GM12878 (cell line): ENCODE measurements around the gene OXER1. TPM values are rescaled to one million over a fixed set of nuclear protein-coding genes. Genes with fewer than 3 reads are reported as not detected.

Experiments used
- BCL3 ChIP-seq: IDR thresholded peaks from 2 replicates; pipeline ENCODE4 v1.6.1; 2011; ENCODE audit warnings: borderline replicate concordance, low read depth, mild to moderate bottlenecking, moderate library complexity, low read length; ENCODE audit not compliant: insufficient read depth, poor library complexity, severe bottlenecking
- CHD2 ChIP-seq: IDR thresholded peaks from 2 replicates; pipeline ENCODE4 v1.6.1; 2011; ENCODE audit warnings: low read depth, low read length, improper control_type of control experiment, borderline replicate concordance
- E2F4 ChIP-seq: IDR thresholded peaks from 2 replicates; pipeline ENCODE4 v1.6.1; 2012; ENCODE audit warnings: low read depth, low read length, improper control_type of control experiment
- EP300 ChIP-seq, 2 experiments: fragments of 150-350 bp in 1 of 2; IDR thresholded peaks; 2 replicates each; pipeline ENCODE4 v1.6.1; 2011 to 2012; ENCODE audit warnings: low read depth in 2 of 2, low read length in 2 of 2, borderline replicate concordance in 1 of 2, improper control_type of control experiment in 1 of 2, inconsistent platforms in 1 of 2; ENCODE audit not compliant: control insufficient read depth in 1 of 2
- KDM1A ChIP-seq: fragments of 200-600 bp; sonication (generic); IDR thresholded peaks from 2 replicates; pipeline ENCODE4 v1.6.1; 2016; ENCODE audit warnings: borderline replicate concordance
- MEF2A ChIP-seq: IDR thresholded peaks from 2 replicates; pipeline ENCODE4 v1.6.1; 2011; ENCODE audit warnings: low read depth, mild to moderate bottlenecking, low read length, moderate library complexity; ENCODE audit not compliant: insufficient read depth
- MTA3 ChIP-seq: IDR thresholded peaks from 2 replicates; pipeline ENCODE4 v1.6.1; 2012; ENCODE audit warnings: low read length, inconsistent platforms, borderline replicate concordance
- NFXL1 ChIP-seq: fragments of 450-650 bp; IDR thresholded peaks from 2 replicates; pipeline ENCODE4 v1.6.1; 2017; ENCODE audit warnings: antibody characterized with exemption, mild to moderate bottlenecking, borderline replicate concordance
- PAX5 ChIP-seq: IDR thresholded peaks from 2 replicates; pipeline ENCODE4 v1.6.1; 2011; ENCODE audit warnings: low read depth, low read length, borderline replicate concordance
- STAT1 ChIP-seq: fragments of 450-650 bp; conservative IDR thresholded peaks from 2 replicates; pipeline ENCODE4 v1.6.1; 2014; ENCODE audit warnings: antibody characterized with exemption, mild to moderate bottlenecking
- ZBED1 ChIP-seq: IDR thresholded peaks from 2 replicates; pipeline ENCODE4 v1.6.1; 2016; ENCODE audit warnings: borderline replicate concordance
- polyA plus RNA-seq, 11 experiments: library from polyadenylated mRNA; depleted of rRNA in 4 of 11; unstranded in 6 of 11; stranded (reverse) in 5 of 11; fragments of >200 nt; fragmentation: Nextera tagmentation in 4 of 11; fragmentation: Illumina TruSeq in 1 of 11; extraction: Ambion mirVana in 4 of 11; extraction: Trizol in 1 of 11; gene quantifications; 1 replicate in 1 of 11; 2 replicates in 10 of 11; pipeline versions ENCODE4 v1.2.1 to v1.2.3, GENCODE V29; 2011 to 2016; ENCODE audit warnings: inconsistent platforms in 2 of 11, missing spikeins in 2 of 11, low read depth in 1 of 11
- total RNA-seq, 4 experiments: library from RNA; depleted of rRNA in 3 of 4; stranded (reverse); fragments of >200 nt in 3 of 4; fragmentation: Illumina TruSeq in 1 of 4; extraction: Trizol in 1 of 4; gene quantifications; 2 replicates each; pipeline versions ENCODE4 v1.2.1 to v1.2.3, GENCODE V29; 2013 to 2021
- TF ChIP-seq, protein P1 (sequence below): fragments of 450-650 bp; IDR thresholded peaks from 2 replicates; pipeline ENCODE4 v1.6.1; 2018; ENCODE audit warnings: borderline replicate concordance, mild to moderate bottlenecking; ENCODE audit not compliant: partially characterized antibody
- TF ChIP-seq, protein P2 (sequence below): fragments of 450-650 bp; IDR thresholded peaks from 2 replicates; pipeline ENCODE4 v1.6.1; 2016; ENCODE audit warnings: mild to moderate bottlenecking

OXER1 gene
- total and polyA plus RNA-seq, 10 of the 15 experiments (the other 5 are each of a cell fraction or from before 2014, with no cell fraction given): 0.11 to 8.6 (median 3.3) TPM

- TF ChIP-seq, protein P1, sequence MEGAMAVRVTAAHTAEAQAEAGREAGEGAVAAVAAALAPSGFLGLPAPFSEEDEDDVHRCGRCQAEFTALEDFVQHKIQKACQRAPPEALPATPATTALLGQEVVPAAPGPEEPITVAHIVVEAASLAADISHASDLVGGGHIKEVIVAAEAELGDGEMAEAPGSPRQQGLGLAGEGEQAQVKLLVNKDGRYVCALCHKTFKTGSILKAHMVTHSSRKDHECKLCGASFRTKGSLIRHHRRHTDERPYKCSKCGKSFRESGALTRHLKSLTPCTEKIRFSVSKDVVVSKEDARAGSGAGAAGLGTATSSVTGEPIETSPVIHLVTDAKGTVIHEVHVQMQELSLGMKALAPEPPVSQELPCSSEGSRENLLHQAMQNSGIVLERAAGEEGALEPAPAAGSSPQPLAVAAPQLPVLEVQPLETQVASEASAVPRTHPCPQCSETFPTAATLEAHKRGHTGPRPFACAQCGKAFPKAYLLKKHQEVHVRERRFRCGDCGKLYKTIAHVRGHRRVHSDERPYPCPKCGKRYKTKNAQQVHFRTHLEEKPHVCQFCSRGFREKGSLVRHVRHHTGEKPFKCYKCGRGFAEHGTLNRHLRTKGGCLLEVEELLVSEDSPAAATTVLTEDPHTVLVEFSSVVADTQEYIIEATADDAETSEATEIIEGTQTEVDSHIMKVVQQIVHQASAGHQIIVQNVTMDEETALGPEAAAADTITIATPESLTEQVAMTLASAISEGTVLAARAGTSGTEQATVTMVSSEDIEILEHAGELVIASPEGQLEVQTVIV: no peak
- TF ChIP-seq PAX5 (no peak), EP300 (IDR thresholded peaks at IDR 0.05; ENCODE audit: borderline replicate concordance in 1 of 2, control insufficient read depth in 1 of 2, low read depth in 2 of 2, low read length in 2 of 2) (no peak), MTA3 (no peak), ZBED1 (no peak), KDM1A (no peak), NFXL1 (no peak), MEF2A (no peak), STAT1 (no peak), BCL3 (no peak), E2F4 (no peak), CHD2 (no peak)
- TF ChIP-seq, protein P2, sequence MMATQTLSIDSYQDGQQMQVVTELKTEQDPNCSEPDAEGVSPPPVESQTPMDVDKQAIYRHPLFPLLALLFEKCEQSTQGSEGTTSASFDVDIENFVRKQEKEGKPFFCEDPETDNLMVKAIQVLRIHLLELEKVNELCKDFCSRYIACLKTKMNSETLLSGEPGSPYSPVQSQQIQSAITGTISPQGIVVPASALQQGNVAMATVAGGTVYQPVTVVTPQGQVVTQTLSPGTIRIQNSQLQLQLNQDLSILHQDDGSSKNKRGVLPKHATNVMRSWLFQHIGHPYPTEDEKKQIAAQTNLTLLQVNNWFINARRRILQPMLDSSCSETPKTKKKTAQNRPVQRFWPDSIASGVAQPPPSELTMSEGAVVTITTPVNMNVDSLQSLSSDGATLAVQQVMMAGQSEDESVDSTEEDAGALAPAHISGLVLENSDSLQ: no peak
Observed at GRCh38 chr2:42736598-42737322, 27.2 kb downstream of the OXER1 start (continued).
